ENCODE results near the gene TLE4.

The TLE4 gene

DNA sequence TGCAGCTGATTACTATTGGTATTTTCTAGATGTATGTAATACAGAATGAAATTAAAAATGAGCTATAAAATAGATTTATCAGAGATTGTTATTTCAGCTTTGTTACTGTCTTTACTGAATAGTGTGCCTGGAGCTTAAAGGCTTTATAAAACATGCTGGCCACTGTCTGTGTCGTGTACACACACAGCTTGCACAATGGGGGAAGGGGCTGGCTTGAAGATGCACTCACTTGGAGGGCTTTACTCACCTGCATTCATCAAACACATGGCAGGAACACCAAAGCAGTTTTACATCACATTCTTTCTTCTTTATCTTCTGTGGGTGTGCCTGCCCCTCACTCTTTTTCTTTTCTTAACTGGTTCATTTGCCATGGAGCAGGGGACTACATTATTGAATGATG, 60.9 kb downstream of the TLE4 start:
- Histone ChIP-seq H3F3A (ENCODE audit: control insufficient read depth, insufficient read depth) (no peaks in the 10 kb centered on the region), H3K79me2 (ENCODE audit: control insufficient read depth, low read length) (no peaks in the 10 kb centered on the region), H3K4me1 (ENCODE audit: control insufficient read depth, low read length) (peaks cover 9% of the 10 kb centered on the region), H3K9me2 (replicated peaks; ENCODE audit: control insufficient read depth, low read length) (no peaks in the 10 kb centered on the region), H3K4me2 (ENCODE audit: low read length) (no peak overlapping the region), H3K27me3 (ENCODE audit: control insufficient read depth, low read length) (no peaks in the 10 kb centered on the region), H4K20me1 (ENCODE audit: control insufficient read depth, insufficient read depth, low read depth, low read length) (no peaks in the 10 kb centered on the region), H3K36me3 (ENCODE audit: control insufficient read depth, low read length) (no peaks in the 10 kb centered on the region; the same call in 1 of the 2 replicates), H3K9me3 (ENCODE audit: control insufficient read depth, insufficient read depth, low read length) (no peaks in the 10 kb centered on the region), H3K4me3 (ENCODE audit: low read length) (no peak overlapping the region), H3K27ac (ENCODE audit: low read depth, low read length) (no peak overlapping the region)
- TF ChIP-seq CTCF (IDR thresholded peaks at IDR 0.05; ENCODE audit: low read depth, low read length, poor library complexity, severe bottlenecking) (no peak), EZH2phosphoT487 (IDR thresholded peaks at IDR 0.05; ENCODE audit: borderline replicate concordance, low read length) (no peak)

DNA sequence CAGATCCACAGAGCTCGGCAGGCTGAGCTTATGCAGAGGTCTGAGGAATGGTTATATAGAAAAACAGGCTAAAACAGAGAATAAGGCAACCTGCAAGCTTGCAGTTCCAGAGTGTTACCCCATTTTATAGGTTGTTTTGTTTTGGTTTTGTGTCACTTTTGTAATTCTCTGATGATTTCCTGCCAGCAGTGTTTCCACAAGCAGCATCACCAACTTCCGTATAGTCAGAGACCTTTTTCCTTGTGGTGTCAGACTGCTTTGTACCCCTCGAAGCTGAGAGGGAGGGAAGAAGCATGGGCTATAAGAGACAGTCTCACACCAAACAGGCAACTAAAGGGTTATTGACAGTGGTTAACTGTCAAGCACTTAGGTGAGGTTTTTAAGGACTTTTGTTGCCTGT, 61.8 kb downstream of the TLE4 start:
- Histone ChIP-seq H3K27ac (ENCODE audit: low read depth, low read length) (no peak overlapping the region), H3K79me2 (ENCODE audit: control insufficient read depth, low read length) (no peaks in the 10 kb centered on the region)

GRCh38 chr9:79637177-79637925, 65.6 kb downstream of the TLE4 start:
- no peak overlapping the region for H3K4me2 ChIP-seq (ENCODE audit: low read length)
- H3K9me3 ChIP-seq (ENCODE audit: control insufficient read depth, insufficient read depth, low read length): no peaks in the 10 kb centered on the region
- no peaks in the 10 kb centered on the region for H4K20me1 ChIP-seq (ENCODE audit: control insufficient read depth, insufficient read depth, low read depth, low read length)
- H3K27me3 ChIP-seq (ENCODE audit: control insufficient read depth, low read length): no peaks in the 10 kb centered on the region
- H3F3A ChIP-seq (ENCODE audit: control insufficient read depth, insufficient read depth): no peaks in the 10 kb centered on the region
- H3K27ac ChIP-seq (ENCODE audit: low read depth, low read length): no peak overlapping the region
- no peaks in the 10 kb centered on the region for H3K36me3 ChIP-seq (ENCODE audit: control insufficient read depth, low read length)
- H3K4me3 ChIP-seq (ENCODE audit: low read length): no peak overlapping the region
- TF ChIP-seq EZH2phosphoT487 (IDR thresholded peaks at IDR 0.05; ENCODE audit: borderline replicate concordance, low read length) (no peak), CTCF (IDR thresholded peaks at IDR 0.05; ENCODE audit: low read depth, low read length, poor library complexity, severe bottlenecking) (no peak)
- H3K9me2 ChIP-seq (replicated peaks; ENCODE audit: control insufficient read depth, low read length): no peaks in the 10 kb centered on the region
- no peaks in the 10 kb centered on the region for H3K79me2 ChIP-seq (ENCODE audit: control insufficient read depth, low read length)
- H3K4me1 ChIP-seq (ENCODE audit: control insufficient read depth, low read length): no peaks in the 10 kb centered on the region

More for the DNA sequence above, 61.8 kb downstream of the TLE4 start:
- Histone ChIP-seq H3K4me2 (ENCODE audit: low read length) (no peak overlapping the region), H3K36me3 (ENCODE audit: control insufficient read depth, low read length) (no peaks in the 10 kb centered on the region), H4K20me1 (ENCODE audit: control insufficient read depth, insufficient read depth, low read depth, low read length) (no peaks in the 10 kb centered on the region), H3F3A (ENCODE audit: control insufficient read depth, insufficient read depth) (no peaks in the 10 kb centered on the region), H3K9me2 (replicated peaks; ENCODE audit: control insufficient read depth, low read length) (no peaks in the 10 kb centered on the region), H3K4me3 (ENCODE audit: low read length) (no peak overlapping the region), H3K9me3 (ENCODE audit: control insufficient read depth, insufficient read depth, low read length) (no peaks in the 10 kb centered on the region), H3K4me1 (ENCODE audit: control insufficient read depth, low read length) (peaks cover 9% of the 10 kb centered on the region), H3K27me3 (ENCODE audit: control insufficient read depth, low read length) (no peaks in the 10 kb centered on the region)
- TF ChIP-seq CTCF (IDR thresholded peaks at IDR 0.05; ENCODE audit: low read depth, low read length, poor library complexity, severe bottlenecking) (no peak), EZH2phosphoT487 (IDR thresholded peaks at IDR 0.05; ENCODE audit: borderline replicate concordance, low read length) (no peak)

Data from DOHH2 (cell line).